D721Med (cell line): ENCODE results near the gene VEZF1.

Experiments
- DNase-seq: peaks from one replicate; pipeline ENCODE4 v3.0.0; 2011; ENCODE audit warnings: low spot score; ENCODE audit not compliant: insufficient read length
- FAIRE-seq: peaks from 2 replicates; lab custom pipeline; 2011; peaks lifted over from hg19 to GRCh38; lab: Jason Lieb, UNC
- TF ChIP-seq, protein P1 (sequence below): IDR thresholded peaks from 2 replicates; pipeline ENCODE4 v1.5.1; 2012; ENCODE audit warnings: mild to moderate bottlenecking, control low read depth; ENCODE audit not compliant: insufficient read depth; ENCODE audit errors: missing control alignments

The VEZF1 gene

DNA sequence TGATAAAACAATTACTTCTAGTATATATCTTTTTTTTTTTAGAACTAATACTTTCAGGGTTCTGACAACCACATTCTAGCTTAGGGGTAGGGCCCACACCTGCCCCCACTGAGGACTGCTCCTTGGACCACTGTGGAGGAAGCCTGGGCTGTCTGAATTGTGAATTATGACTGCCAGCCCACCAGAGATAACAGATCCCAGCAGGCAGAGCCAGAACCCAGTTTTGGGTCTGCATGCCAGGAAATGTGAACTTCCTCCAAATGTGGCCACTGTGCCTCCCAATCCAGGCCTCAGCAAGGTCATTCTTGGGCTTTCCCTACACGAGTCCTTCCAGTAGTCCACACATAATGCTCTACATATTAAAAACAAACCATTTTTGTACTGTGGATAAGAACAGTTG, 15.9 kb downstream of the VEZF1 start:
- TF ChIP-seq, protein P1, sequence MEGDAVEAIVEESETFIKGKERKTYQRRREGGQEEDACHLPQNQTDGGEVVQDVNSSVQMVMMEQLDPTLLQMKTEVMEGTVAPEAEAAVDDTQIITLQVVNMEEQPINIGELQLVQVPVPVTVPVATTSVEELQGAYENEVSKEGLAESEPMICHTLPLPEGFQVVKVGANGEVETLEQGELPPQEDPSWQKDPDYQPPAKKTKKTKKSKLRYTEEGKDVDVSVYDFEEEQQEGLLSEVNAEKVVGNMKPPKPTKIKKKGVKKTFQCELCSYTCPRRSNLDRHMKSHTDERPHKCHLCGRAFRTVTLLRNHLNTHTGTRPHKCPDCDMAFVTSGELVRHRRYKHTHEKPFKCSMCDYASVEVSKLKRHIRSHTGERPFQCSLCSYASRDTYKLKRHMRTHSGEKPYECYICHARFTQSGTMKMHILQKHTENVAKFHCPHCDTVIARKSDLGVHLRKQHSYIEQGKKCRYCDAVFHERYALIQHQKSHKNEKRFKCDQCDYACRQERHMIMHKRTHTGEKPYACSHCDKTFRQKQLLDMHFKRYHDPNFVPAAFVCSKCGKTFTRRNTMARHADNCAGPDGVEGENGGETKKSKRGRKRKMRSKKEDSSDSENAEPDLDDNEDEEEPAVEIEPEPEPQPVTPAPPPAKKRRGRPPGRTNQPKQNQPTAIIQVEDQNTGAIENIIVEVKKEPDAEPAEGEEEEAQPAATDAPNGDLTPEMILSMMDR = no peak
- no peak for FAIRE-seq

DNA sequence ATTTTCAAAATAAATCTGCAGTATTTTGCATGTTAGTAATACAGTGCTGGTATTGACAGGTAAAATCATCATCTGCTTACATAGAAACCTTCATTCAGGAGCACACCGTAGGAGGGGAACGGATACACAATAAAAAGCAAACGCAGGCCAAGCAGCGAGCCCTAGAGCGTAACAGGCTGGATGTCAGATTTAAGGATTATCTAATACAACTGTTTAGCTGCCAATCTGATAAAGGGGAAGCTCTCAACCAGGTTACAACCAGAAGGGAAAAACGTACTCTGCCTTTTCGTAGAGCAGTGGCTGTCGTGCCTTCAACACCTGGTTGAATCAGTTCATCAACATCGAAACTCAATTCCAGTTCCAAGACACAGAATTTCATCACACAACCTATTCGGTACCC, 16.5 kb downstream of the VEZF1 start:
- TF ChIP-seq, protein P1 = no peak
- DNase-seq (peak; percentile 59), FAIRE-seq (peak; percentile 58)

More for the DNA sequence above, 15.9 kb downstream of the VEZF1 start:
- DNase-seq = no peak

DNA sequence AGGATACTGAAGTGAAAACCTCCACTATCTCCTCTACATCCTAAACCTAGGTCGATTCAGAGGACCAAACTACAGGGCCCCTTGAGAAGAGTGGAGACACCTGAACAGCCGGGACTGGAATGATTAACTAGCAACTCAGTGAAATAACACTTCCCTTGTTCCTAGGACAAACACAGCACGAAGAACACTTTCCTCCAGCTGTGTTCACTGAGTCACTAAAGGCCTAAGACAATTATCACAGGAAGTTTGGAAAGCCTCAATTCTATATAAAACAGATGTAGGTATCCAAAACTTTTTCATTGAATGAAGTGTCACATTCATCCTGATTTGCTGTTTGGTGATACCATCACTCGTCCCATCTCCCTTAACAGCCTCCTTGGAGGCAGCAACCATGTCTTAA, 17.3 kb downstream of the VEZF1 start:
- DNase-seq (no peak), FAIRE-seq (no peak)
- TF ChIP-seq, protein P1 = no peak

DNA sequence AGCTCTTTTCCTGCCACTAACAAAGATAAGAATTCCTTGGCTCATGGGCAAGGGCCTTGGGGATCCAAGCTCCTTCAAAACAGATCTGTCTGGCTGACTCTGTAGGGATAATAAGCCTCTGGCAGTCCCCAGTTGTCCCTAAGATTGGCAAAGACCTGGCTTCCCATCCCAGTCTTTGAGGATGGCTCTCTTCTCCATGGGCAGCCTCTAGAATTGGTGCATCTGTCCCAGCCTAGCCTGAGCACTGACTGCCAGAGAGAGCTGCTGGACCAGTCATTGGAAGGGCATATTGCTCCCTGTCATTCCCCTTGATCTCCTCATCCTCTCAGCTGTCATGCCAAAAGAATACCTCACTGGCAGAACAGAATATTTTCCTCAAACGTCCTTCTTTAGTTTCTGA, 19.6 kb downstream of the VEZF1 start:
- DNase-seq = no peak
- TF ChIP-seq, protein P1 = no peak
- FAIRE-seq = no peak

DNA sequence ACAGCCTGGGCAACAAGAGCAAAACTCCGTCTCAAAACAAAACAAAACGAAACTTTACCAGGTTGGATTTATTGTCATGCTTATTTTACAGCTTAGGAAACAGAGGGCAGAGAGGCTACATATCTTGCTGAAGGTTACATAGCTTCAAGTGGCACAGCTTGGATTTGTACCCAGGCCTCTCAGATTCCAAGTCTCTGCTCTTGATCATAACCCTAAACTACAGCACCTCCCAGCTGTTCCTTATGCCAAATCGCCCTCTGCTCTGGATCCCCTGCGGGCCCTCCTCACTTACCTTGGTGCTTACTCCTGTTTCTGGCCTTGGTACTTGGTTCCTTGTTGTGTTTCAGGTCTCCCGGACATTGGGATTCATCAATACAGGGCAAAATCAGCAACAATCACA, 21.2 kb downstream of the VEZF1 start:
- FAIRE-seq = no peak
- no peak for DNase-seq
- TF ChIP-seq, protein P1 = no peak

DNA sequence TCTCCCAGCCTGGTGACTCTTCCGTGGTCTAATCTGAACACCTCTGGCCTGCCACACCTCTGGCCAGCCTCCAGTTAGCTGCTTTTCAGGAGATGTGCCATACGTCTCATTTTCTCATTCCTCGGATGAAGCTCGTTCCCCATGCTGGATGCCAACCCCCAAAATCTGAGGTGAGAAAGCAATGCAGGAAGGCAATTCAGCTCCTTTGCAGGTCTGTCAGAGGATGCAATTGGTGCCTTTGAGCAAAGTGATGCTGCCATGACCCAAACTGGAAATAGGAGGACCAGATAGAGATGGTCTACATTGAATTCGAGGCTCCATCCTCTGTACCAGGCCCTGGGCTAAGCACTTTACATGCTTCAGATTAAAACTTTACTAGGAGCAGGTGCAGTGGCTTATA, 21.8 kb downstream of the VEZF1 start:
- FAIRE-seq = no peak
- no peak for DNase-seq
- TF ChIP-seq, protein P1 = no peak

DNA sequence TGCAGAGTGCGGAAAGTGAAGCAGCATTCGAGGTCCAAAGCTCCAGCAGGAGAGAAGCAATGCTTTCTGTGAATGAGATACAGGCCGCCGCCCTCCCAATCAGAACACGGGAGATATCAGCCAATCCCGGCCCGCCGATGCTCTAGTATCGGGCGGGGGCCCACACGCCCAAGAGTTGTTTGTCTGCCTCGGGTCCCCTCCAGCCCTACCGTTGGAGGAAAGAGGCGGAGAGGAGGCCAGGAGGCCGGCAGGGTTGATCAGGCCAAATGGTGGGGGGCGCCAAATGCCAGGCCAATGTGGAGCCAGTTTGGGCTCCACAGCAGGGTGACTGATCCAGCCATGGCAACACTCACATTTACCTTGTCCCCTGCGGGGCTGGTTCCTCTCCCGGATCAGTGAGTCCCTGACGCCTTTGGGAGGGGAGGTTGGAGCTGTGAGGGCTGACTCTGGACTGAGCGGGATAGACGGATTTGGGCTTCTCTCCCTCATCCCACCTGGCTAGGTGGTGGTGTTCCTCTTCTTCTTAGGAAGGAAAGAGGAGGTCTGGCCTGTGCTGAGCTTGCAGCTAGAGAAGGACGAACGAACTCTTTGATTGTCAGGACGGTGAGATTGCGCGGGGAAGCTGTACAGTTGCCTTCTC, 22.4 kb downstream of the VEZF1 start:
- TF ChIP-seq, protein P1 = no peak
- FAIRE-seq = no peak
- no peak for DNase-seq
